GM03348 (cell line): ENCODE results near the gene MICA.
"Not testable (repeated sequence)": the region's sequence is repeated elsewhere in the genome, so short reads cannot be mapped to it uniquely, and the experiment has no call there.

Source experiments
- DNase-seq: peaks from one replicate; pipeline ENCODE4 v3.0.0; 2012; ENCODE audit warnings: low spot score

Gene MICA

GRCh38 chr6:31403283-31404060 lies at the start of gene MICA:
Gene MICA (plus strand): TSS chr6:31403595. CDS start chr6:31403633, 38 bp downstream.
- peak; percentile 94 for DNase-seq

GRCh38 chr6:31354158-31354863 lies 49.1 kb upstream of the MICA start:
- no peak for DNase-seq

GRCh38 chr6:31354864-31355582 lies 48.4 kb upstream of the MICA start:
- no peak for DNase-seq

GRCh38 chr6:31355583-31355948 lies 47.8 kb upstream of the MICA start:
- DNase-seq, result no peak

- DNase-seq, result peak; percentile 49
These were observed 47.0 kb upstream of the MICA start for GRCh38 chr6:31356216-31356945.

GRCh38 chr6:31356946-31357466 lies 46.4 kb upstream of the MICA start, which contains the start of gene HLA-B:
Gene HLA-B (minus strand): TSS chr6:31357179. CDS start chr6:31357158, 21 bp downstream.
- DNase-seq, result peak; percentile 88

GRCh38 chr6:31357886-31358285 lies 45.5 kb upstream of the MICA start:
- DNase-seq, result no peak

- no peak for DNase-seq
These were observed 45.1 kb upstream of the MICA start for GRCh38 chr6:31358302-31358701.

- DNase-seq, result no peak
These were observed 43.8 kb upstream of the MICA start for GRCh38 chr6:31359581-31359980.

GRCh38 chr6:31362751-31363150 lies 40.6 kb upstream of the MICA start:
- no peak for DNase-seq

- no peak for DNase-seq
These were observed 39.6 kb upstream of the MICA start for GRCh38 chr6:31363811-31364210.

GRCh38 chr6:31365864-31366263 lies 37.5 kb upstream of the MICA start:
- no peak for DNase-seq

GRCh38 chr6:31366693-31367470 lies 36.5 kb upstream of the MICA start:
- peak; percentile 92 for DNase-seq

GRCh38 chr6:31368461-31368860 lies 34.9 kb upstream of the MICA start:
- no peak for DNase-seq

- DNase-seq, result not testable (repeated sequence)
These were observed 29.3 kb upstream of the MICA start for GRCh38 chr6:31374118-31374517.

GRCh38 chr6:31375699-31376098 lies 27.7 kb upstream of the MICA start:
- DNase-seq, result no peak

GRCh38 chr6:31377029-31377428 lies 26.4 kb upstream of the MICA start:
- DNase-seq, result no peak

- no peak for DNase-seq
These were observed 25.2 kb upstream of the MICA start for GRCh38 chr6:31378062-31378720.

- no peak for DNase-seq
These were observed 24.7 kb upstream of the MICA start for GRCh38 chr6:31378721-31379103.

GRCh38 chr6:31379850-31380249 lies 23.5 kb upstream of the MICA start:
- no peak for DNase-seq

- no peak for DNase-seq
These were observed 21.7 kb upstream of the MICA start for GRCh38 chr6:31381666-31382065.
